GM19240 (cell line): ENCODE data around the gene KIF3B.
"Not testable (repeated sequence)": the region's sequence is repeated elsewhere in the genome, so short reads cannot be mapped to it uniquely, and the experiment has no call there.

Source experiments
- DNase-seq: peaks from one replicate; pipeline ENCODE4 v3.0.0; 2011; ENCODE audit warnings: low spot score; ENCODE audit not compliant: insufficient read length

The KIF3B gene

DNA sequence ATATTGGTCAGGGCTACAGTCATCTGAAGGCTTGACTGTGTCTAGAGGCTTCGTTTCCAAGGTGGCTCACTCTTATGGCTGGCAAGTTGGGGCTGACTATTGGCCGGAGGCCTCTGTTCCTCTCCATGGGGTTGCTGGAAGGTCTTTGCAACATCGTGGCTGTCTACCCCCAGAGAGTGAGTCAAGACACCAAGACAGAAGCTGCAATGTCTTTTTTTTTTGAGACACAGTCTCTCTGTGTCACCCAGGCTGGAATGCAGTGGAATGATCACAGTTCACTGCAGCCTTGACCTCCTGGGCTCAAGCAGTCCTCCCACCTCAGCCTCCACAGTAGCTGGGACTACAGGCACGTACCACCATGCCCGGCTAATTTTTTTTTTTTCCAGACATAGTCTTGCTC, 29.4 kb upstream of the KIF3B start:
- no peak for DNase-seq

GRCh38 chr20:32249030-32249738, 28.3 kb upstream of the KIF3B start:
- DNase-seq: no peak

DNA sequence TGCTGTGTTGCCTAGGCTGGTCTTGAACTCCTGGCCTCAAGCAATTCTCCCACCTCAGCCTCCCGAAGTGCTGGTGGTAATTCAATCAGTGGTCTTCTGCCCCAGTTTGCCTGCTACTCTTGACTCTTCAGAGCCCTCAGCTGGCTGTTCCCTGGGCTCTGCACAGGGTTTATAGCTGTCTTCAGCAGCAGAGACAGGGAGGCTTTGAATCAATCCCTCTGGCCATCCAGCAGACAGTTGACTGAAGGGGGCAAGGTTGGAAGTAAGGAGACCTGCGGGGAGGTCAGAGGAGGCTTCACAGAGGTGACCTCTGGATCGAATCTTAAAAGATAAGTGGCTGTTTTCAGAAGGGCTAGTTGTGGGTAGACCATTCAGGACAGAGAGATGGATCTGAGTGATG, 26.0 kb upstream of the KIF3B start:
- DNase-seq: no peak

DNA sequence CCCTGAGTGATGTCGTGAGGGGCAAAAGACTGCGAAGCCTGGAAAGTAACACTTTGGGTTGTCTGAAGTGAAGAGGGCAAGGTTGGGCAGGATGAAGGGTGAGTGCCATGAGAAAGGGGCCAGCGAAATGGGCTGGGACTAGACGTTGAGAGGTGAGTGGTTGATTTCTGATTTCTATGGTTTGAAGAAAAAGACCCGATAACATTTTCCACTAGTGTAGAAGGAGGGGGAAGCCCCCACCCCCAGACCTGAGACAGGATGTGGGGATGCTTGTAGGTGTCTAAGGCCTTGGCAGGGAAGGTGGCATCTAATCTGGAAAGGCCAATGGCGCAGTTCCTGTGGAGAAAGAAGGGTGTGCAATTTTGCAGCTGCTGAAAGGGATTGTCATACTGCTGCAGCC, 25.3 kb upstream of the KIF3B start:
- DNase-seq: no peak

DNA sequence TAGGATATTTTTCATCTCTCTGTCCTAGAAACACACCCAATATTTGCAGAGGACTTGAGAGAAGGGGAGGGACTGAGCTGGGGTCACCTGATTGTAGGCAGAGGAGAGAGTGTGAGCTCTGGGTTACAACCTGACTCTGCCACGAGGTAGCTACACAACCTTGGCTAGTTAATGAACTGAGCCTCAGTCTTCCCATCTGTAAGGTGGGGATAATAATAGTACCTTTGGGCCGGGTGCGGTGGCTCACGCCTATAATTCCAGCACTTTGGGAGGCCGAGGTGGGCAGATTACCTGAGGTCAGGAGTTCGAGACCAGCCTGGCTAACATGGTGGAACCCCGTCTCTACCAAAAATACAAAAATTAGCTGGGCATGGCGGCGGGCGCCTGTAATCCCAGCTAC, 16.5 kb upstream of the KIF3B start:
- DNase-seq: not testable (repeated sequence)

DNA sequence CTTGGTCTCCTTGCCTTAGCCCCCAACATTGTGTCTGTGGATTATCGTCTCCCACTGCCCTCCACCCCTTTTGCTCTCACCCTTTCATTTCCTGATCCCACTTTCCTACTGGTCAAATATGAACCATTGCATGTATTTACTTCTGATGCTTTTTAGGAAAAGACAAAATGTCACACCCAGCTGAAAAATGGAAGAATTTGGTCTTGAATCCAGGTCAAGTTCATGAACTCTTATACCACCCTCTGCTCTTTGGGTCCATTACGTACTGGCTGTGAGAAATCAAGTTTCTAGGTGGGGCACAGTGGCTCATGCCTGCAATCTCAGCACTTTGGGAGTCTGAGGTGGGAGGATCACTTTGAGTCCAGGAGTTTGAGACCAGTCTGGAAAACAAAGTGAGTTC, 15.8 kb upstream of the KIF3B start:
- no peak for DNase-seq

GRCh38 chr20:32263398-32263954, 14.0 kb upstream of the KIF3B start:
- no peak for DNase-seq

DNA sequence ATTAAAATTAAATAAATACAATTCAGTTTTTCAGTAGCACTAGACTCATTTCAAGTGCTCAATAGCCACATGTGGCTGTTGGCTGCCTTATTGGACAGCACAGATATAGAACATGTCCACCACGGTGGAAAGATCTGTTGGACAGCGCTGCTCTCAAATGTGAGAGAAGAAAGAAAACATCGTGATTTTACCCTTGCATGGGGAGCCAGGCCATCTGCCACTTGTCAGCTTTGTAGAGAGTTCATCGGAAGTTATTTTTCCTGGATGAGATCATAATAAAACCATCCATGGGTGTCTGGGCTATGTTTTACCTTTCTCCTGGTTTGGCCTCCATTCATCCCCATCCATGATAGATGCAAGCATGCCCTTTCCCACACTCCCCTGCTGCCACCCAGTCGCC, 5.8 kb upstream of the KIF3B start:
- DNase-seq: no peak

GRCh38 chr20:32274359-32274758, 3.1 kb upstream of the KIF3B start:
- DNase-seq: no peak

DNA sequence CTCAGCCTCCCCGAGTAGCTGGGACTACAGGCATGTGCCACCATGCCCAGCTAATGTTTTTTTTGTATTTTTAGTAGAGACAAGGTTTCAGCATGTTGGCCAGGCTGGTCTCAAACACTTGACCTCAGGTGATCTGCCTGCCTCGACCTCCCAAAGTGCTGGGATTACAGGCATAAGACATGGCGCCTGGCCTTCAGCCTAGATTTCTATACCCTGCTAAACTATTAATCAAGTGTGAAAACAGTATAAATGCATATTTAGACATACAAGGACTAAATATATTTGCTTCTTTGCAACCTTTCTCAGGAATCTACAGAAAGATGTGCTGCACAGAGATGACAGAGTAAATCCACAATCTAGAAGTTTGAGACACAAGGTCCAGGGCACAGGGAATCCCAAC, 2.3 kb upstream of the KIF3B start:
- DNase-seq: not testable (repeated sequence)

DNA sequence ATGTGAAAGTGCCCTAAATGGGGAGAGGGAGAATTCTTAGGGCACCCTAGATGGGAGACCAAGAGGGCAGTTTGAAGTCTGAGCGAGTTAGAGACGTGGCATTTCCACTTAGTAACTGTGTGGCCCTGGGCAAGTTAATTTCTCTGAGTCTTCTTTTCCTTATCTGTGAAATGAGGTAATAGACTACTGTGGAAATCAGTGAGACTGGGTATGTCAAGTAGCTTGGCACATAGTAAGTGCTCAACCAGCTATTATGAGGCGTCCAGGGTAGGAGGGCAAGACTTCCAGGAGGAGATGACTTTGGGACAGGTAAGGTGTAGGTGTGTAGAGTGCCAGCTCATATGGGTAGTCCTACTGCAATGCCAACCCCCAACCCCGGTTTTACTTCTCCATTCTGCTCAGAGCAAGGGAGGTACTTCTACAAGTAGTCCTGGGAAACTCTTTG, 770 bp downstream of the KIF3B start:
- DNase-seq: peak; percentile 45

DNA sequence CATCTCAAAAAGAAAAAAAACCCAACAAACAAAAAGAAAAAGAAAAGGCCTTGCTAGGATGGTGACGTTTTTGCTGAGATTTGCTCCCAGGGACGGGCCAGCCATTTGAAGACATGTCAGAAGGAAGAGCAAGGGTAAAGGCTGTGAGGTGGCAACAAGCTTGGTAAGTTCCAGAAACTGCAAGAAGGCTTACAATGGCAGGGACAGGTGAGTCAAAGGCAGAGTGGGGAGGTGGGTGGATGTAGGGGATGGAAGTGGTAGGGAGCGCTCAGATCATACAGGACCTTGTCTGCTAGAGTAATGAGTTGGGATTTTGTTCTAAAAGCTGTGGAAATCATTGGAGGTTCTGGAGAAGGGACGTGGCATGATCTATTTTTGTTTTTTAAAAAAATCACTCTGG, 4.3 kb downstream of the KIF3B start:
- no peak for DNase-seq

DNA sequence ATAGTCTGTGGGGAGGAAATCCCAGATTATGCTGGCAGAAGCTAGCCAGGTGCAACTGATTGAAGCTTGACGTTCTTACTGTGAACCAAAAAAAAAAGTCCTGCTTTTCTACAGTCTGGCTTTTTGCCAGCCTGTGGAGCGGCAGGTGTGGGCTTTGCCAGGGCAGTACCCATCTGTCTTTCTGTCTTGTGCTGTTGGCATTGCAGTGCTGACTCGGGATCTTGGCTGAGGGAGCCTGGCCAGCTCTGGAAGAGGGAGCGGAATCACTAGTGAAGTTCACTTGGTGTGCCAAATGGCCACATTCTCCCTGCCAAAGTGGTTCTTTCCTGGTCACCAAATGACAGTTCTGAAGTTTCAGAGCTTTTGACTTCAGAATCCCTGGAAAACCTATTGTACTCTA, 5.0 kb downstream of the KIF3B start:
- DNase-seq: no peak

DNA sequence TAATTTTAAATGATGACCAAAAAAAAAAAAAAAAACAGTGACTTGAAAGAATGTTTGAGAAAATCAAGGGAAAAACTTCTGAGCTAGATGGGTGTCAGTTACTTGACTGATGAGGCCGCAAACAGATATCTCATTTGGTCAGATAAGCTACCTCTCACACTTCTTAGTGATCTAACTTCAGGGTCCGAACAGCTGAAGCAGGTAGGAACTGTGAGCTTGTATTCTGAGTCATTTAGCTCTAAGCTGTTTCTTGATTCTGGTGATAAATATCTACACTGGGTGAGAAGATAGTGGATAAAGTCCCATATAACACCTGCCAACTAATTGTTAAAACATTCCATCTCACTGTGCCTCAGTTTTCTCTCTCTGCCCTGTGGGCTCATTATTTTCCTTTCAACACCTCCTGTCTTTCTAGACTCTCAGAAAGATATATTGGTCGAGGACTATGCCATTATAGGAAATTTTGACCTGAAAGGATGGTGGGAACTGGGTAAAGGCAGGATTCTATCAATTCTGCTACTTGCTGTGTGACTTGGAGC, 7.7 kb downstream of the KIF3B start:
- no peak for DNase-seq

DNA sequence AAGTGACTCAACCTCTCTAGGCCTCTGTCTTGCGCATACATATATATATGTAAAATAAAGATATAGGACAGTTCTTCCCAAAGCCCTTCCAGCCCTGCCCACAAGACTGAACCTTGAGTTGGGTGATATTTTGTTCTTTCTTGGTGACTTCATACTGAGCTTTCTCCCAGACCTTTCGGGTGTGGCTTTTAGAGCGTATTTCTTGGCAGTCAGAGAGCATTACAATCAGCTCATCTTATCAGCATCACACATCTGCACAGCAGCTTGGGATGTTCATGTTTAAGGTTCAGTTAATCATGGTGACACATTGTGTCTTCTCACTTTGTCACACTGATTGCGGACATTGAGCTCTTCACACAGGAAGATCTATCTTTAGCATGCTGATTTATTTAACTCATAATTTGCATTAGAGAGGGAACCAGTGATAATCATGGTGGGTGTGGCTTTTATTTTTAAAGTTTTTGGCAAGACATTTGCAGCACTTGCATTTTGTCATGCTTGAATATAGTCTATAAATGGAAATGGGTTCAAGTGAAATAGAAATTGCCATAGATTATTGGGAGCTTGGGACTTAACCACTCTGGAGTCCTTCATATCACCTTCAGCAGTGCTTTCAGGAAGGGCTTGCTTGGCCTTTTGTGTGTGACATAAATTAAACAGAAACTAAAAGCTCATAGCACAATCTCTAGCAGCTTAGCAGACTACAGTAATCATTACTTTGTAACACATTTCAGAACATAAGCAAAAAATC, 8.3 kb downstream of the KIF3B start:
- peak; percentile 11 for DNase-seq

GRCh38 chr20:32287231-32287638, 9.8 kb downstream of the KIF3B start:
- DNase-seq: no peak

GRCh38 chr20:32288225-32288849, 10.9 kb downstream of the KIF3B start:
- no peak for DNase-seq

GRCh38 chr20:32289299-32289660, 11.8 kb downstream of the KIF3B start:
- not testable (repeated sequence) for DNase-seq

DNA sequence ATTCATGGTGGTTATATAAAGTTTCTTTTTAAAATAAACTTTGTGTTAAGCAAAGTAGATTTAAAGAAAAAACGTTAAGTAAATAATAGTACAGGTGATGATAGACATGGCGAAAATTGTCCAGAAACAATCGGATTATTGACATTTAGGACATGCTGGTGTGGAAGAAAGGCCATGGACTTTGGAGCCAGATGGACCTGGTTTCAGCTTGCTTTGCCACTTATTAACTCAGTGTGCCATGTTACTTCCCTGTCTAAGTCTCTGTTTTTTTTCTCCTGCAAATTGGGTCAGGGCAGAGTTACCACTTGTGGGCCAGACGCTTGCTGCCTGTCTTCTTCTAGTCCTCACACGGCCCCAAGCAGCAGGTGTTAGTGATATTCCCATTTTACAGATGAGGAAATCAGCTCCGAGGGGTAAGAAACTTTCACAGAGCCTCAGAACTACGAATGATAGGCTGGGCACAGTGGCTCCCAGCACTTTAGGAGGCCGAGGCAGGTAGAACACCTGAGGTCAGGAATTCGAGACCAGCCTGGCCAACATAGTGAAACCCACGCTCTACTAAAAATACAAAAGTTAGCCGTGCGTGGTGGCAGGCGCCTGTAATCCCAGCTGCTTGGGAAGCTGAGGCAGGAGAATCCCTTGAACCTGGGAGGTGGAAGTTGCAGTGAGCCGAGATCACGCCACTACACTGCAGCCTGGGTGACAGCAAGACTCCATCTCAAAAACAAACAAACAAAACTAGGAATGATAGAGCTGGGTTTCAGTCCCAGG, 12.4 kb downstream of the KIF3B start:
- DNase-seq: no peak

DNA sequence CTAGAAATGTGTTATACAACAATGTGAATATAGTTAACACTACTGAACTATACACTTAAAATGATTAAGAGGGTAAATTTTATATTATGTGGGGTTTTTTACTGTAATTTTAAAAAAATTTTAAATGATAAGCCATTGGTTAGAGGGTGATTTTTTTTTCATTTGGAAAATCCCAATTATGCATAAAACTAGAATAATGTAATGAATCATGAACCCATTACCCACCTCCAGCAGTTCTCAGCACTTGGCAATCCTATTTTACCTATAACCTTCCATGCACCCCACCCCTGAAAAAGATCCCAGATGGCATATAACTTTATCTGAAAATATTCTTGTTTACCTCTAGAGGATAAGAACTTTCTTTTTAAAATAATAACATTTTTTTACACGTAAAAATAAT, 13.7 kb downstream of the KIF3B start:
- no peak for DNase-seq

GRCh38 chr20:32292548-32292947, 15.1 kb downstream of the KIF3B start:
- DNase-seq: no peak
